C4-2B (cell line): Measurements from ENCODE around the gene DSC3.

Experiments
- H3K27ac ChIP-seq: fragments of 450-650 bp; 2 replicates; pipeline ENCODE4 v1.5.1; 2017
- CTCF ChIP-seq: fragments of 450-650 bp; conservative IDR thresholded peaks from 2 replicates; pipeline ENCODE4 v1.5.1; 2017; ENCODE audit warnings: mild to moderate bottlenecking
- ZFX ChIP-seq: fragments of 450-650 bp; IDR thresholded peaks from 2 replicates; pipeline ENCODE4 v1.6.1; 2017

Gene DSC3

GRCh38 chr18:31056296-31056695, 13.8 kb upstream of the DSC3 start:
- no peak for TF ChIP-seq CTCF
- TF ChIP-seq ZFX = no peak
- no peak overlapping the region for H3K27ac ChIP-seq

GRCh38 chr18:31050635-31051034, 8.1 kb upstream of the DSC3 start:
- TF ChIP-seq ZFX (no peak), CTCF (no peak)
- no peak overlapping the region for H3K27ac ChIP-seq

- TF ChIP-seq CTCF = no peak
- TF ChIP-seq ZFX = no peak
- no peak overlapping the region for H3K27ac ChIP-seq
Measured at GRCh38 chr18:31049189-31049588, 6.6 kb upstream of the DSC3 start.

GRCh38 chr18:31048216-31048615, 5.7 kb upstream of the DSC3 start:
- TF ChIP-seq ZFX = no peak
- TF ChIP-seq CTCF = no peak
- H3K27ac ChIP-seq = no peak overlapping the region

- TF ChIP-seq CTCF = no peak
- no peak for TF ChIP-seq ZFX
- no peak overlapping the region for H3K27ac ChIP-seq
Measured at GRCh38 chr18:31046916-31047315, 4.4 kb upstream of the DSC3 start.

GRCh38 chr18:31045599-31045998, 3.1 kb upstream of the DSC3 start:
- TF ChIP-seq CTCF (no peak), ZFX (no peak)
- H3K27ac ChIP-seq = no peak overlapping the region

- TF ChIP-seq ZFX (no peak), CTCF (no peak)
- no peak overlapping the region for H3K27ac ChIP-seq
Measured at GRCh38 chr18:31044926-31045325, 2.4 kb upstream of the DSC3 start.
